ENCODE results near the gene RAB33A.

DNA sequence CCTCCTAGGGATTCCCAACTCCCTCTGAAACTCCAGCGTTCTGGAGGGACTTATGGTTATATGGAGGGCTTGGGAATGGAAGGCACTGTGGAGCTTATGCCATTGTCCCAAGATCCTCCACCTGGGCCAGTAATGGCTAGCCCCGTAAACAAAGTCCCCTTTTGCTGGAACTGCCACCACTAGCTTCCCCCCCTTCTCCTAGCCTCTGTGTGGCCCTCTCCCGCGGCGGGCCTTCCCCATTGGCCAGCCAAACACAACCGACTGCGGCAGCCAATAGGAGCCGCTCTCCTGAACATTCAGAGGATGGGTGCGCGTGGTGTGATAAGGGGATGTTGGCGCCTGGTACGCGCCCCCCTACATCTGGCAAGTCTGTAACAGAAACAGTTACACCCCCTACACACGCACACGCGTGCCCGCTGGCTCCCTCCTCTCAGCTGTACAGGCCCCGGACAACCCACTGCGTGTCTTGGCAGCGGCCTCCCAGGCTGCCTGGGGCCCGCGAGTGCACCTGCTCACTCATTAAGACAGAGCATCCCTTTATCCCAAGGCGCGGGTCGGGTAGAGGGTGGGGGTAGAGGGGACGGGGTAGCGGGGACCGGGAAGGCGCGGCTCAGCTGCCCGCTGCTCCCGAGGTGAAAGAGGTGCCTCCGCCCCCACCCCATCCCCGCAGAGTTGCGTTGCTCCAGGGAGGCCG is 863 bp upstream of the RAB33A start:
- TF ChIP-seq, protein P1, sequence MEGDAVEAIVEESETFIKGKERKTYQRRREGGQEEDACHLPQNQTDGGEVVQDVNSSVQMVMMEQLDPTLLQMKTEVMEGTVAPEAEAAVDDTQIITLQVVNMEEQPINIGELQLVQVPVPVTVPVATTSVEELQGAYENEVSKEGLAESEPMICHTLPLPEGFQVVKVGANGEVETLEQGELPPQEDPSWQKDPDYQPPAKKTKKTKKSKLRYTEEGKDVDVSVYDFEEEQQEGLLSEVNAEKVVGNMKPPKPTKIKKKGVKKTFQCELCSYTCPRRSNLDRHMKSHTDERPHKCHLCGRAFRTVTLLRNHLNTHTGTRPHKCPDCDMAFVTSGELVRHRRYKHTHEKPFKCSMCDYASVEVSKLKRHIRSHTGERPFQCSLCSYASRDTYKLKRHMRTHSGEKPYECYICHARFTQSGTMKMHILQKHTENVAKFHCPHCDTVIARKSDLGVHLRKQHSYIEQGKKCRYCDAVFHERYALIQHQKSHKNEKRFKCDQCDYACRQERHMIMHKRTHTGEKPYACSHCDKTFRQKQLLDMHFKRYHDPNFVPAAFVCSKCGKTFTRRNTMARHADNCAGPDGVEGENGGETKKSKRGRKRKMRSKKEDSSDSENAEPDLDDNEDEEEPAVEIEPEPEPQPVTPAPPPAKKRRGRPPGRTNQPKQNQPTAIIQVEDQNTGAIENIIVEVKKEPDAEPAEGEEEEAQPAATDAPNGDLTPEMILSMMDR (IDR thresholded peaks at IDR 0.05) = no peak
- TF ChIP-seq ZFX (IDR thresholded peaks at IDR 0.05; ENCODE audit: borderline replicate concordance) = no peak
